Prostate gland (tissue), 2 donors: ENCODE results near the gene RIN2. TPM values are rescaled to one million over a fixed set of nuclear protein-coding genes. Genes with fewer than 3 reads are reported as not detected.
A peak's percentile ranks its signal among the peaks of the same experiment; 100 is the strongest.
"Not testable (repeated sequence)": the region's sequence is repeated elsewhere in the genome, so short reads cannot be mapped to it uniquely, and the experiment has no call there.

ENCODE experiments used
- DNase-seq: peaks from one replicate; pipeline ENCODE4 v3.0.0-alpha.2; 2019; ENCODE audit warnings: low spot score
- H3K27ac ChIP-seq, 2 donors: fragments of 200-600 bp; sonication (generic); 2 replicates each; pipeline ENCODE4 v1.5.1; 2017 to 2019
- H3K27me3 ChIP-seq: fragments of 200-600 bp; sonication (generic); replicated peaks from 2 replicates; pipeline ENCODE4 v1.5.1; 2019; ENCODE audit not compliant: insufficient read depth
- H3K36me3 ChIP-seq, 2 donors: fragments of 200-600 bp; sonication (generic); 1 replicate in 1 of 2; 2 replicates in 1 of 2; pipeline versions ENCODE4 v1.5.1 to v1.8.1; 2017 to 2019
- H3K4me1 ChIP-seq: fragments of 200-600 bp; sonication (generic); replicated peaks from 2 replicates; pipeline ENCODE4 v1.5.1; 2019
- H3K4me3 ChIP-seq, 2 donors: fragments of 200-600 bp; sonication (generic); 2 replicates each; pipeline ENCODE4 v1.5.1; 2017 to 2019
- H3K9me3 ChIP-seq: fragments of 200-600 bp; sonication (generic); 2 replicates; pipeline ENCODE4 v1.5.1; 2017
- POLR2A ChIP-seq: fragments of 450-650 bp; IDR thresholded peaks from one replicate; pipeline ENCODE4 v1.6.1; 2016; ENCODE audit warnings: antibody characterized with exemption, mild to moderate bottlenecking
- POLR2AphosphoS5 ChIP-seq: sonication (generic); formaldehyde crosslinking; IDR thresholded peaks from one replicate; pipeline ENCODE4 v1.6.1; 2017; ENCODE audit warnings: antibody characterized with exemption
- WGBS: methylation state at CpG from one replicate; pipeline ENCODE4 v1.1.5; 2018; 5-methylcytosine and 5-hydroxymethylcytosine counted together
- intact Hi-C: fragments of 100-400 bp; cut with DNase I; formaldehyde crosslinking; loops from one replicate; pipeline ENCODE4 v1.14.2; 2022
- total RNA-seq, 2 donors: library from RNA; depleted of rRNA; stranded (reverse); fragments of >200 nt; gene quantifications; one replicate each; pipeline ENCODE4 v1.1.0, GENCODE V29; 2016
- TF ChIP-seq, protein P1 (sequence below), 4 experiments: fragments of 200-600 bp in 2 of 4; fragments of 450-650 bp in 2 of 4; sonication (generic) in 2 of 4; IDR thresholded peaks; 1 replicate in 3 of 4; 2 replicates in 1 of 4; pipeline ENCODE4 v1.5.1; 2016 to 2019; ENCODE audit warnings: antibody characterized with exemption in 4 of 4, mild to moderate bottlenecking in 2 of 4, moderate library complexity in 2 of 4

Gene RIN2
- total RNA-seq, 2 donors from 2014 or later = 50.4 to 77.9 TPM

DNA sequence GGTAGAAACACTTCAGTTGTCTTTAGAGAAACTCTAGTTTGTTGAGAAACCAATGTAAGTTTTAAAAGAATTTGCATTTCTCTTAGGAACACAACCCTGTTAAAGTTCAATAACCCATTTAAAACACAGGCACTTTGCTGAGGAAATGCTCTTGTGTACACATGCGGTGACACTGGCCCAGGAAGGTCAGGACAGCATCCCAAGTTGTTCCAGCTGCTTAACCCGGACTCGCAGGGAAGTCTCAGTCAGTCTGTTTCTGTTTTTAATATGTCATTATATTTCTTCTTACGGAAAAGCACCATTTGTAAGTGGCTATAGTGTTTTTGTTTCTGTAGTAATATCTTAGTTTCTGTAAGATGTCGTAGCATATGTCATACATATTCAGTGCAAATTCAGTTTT lies 36.9 kb downstream of the RIN2 start:
- TF ChIP-seq POLR2A = no peak
- TF ChIP-seq, protein P1, sequence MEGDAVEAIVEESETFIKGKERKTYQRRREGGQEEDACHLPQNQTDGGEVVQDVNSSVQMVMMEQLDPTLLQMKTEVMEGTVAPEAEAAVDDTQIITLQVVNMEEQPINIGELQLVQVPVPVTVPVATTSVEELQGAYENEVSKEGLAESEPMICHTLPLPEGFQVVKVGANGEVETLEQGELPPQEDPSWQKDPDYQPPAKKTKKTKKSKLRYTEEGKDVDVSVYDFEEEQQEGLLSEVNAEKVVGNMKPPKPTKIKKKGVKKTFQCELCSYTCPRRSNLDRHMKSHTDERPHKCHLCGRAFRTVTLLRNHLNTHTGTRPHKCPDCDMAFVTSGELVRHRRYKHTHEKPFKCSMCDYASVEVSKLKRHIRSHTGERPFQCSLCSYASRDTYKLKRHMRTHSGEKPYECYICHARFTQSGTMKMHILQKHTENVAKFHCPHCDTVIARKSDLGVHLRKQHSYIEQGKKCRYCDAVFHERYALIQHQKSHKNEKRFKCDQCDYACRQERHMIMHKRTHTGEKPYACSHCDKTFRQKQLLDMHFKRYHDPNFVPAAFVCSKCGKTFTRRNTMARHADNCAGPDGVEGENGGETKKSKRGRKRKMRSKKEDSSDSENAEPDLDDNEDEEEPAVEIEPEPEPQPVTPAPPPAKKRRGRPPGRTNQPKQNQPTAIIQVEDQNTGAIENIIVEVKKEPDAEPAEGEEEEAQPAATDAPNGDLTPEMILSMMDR (IDR thresholded peaks at IDR 0.05) = no peak
- no peak for TF ChIP-seq POLR2AphosphoS5
- intact Hi-C loops = no loop called here
- Histone ChIP-seq H3K36me3 (no peaks in the 10 kb centered on the region), H3K9me3 (no peaks in the 10 kb centered on the region), H3K27ac (no peak overlapping the region), H3K27me3 (no peaks in the 10 kb centered on the region), H3K4me1 (no peaks in the 10 kb centered on the region), H3K4me3 (no peak overlapping the region)
- no peak for DNase-seq
- 74% methylated on average over 5 of the region's 5 CpGs for WGBS

DNA sequence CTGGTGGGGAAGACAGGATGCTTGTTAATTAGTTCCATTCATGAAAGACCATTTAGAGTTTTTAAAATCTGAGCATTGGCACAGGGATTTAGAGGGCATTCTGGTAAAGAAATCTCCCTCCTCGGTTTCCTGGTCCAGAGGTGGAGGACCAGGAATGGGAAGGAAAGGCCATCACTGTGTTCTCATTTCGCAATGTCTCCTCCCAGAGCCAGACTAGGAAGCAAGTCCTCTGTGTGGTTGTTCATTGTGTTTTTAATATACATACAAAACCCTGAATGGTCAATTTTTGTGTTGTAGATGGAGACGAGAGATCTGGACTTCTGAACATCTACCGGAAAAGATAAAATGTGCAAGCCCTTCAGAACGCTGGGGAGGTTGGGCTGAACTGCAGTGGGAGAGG lies 41.3 kb downstream of the RIN2 start:
- Histone ChIP-seq H3K9me3 (no peaks in the 10 kb centered on the region), H3K27me3 (no peaks in the 10 kb centered on the region), H3K4me1 (no peaks in the 10 kb centered on the region), H3K36me3 (no peaks in the 10 kb centered on the region), H3K27ac (no peak overlapping the region), H3K4me3 (no peak overlapping the region)
- intact Hi-C loops = no loop called here
- TF ChIP-seq, protein P1 (IDR thresholded peaks at IDR 0.05) = no peak
- TF ChIP-seq POLR2AphosphoS5 (no peak), POLR2A (no peak)
- DNase-seq = no peak
- WGBS = 92% methylated on average over 5 of the region's 5 CpGs

DNA sequence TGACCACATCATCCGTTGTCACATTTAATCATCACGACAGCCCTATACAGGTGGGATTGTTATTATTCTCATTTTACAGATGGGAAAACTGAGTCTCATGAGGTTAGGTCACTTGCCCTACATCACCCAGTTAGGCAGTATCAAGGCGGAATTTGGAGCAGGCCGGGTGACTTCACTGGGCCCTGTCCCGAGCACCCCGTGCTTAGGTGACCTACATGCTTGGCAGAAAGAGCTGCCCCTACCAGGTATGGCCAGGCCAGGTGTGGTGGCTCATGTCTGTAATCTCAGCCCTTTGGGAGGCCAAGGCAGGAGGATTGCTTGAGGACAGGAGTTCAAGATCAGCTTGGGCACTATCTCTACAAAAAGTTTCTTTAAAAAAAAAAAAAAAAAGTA lies 44.0 kb downstream of the RIN2 start:
- Histone ChIP-seq H3K27ac (no peak overlapping the region), H3K4me1 (peaks cover 6% of the 10 kb centered on the region), H3K4me3 (no peak overlapping the region), H3K36me3 (no peaks in the 10 kb centered on the region), H3K9me3 (no peaks in the 10 kb centered on the region), H3K27me3 (no peaks in the 10 kb centered on the region)
- no peak for DNase-seq
- intact Hi-C loops = no loop called here
- TF ChIP-seq, protein P1 (IDR thresholded peaks at IDR 0.05) = no peak
- no peak for TF ChIP-seq POLR2A
- no peak for TF ChIP-seq POLR2AphosphoS5
- WGBS = 99% methylated on average over 6 of the region's 6 CpGs

DNA sequence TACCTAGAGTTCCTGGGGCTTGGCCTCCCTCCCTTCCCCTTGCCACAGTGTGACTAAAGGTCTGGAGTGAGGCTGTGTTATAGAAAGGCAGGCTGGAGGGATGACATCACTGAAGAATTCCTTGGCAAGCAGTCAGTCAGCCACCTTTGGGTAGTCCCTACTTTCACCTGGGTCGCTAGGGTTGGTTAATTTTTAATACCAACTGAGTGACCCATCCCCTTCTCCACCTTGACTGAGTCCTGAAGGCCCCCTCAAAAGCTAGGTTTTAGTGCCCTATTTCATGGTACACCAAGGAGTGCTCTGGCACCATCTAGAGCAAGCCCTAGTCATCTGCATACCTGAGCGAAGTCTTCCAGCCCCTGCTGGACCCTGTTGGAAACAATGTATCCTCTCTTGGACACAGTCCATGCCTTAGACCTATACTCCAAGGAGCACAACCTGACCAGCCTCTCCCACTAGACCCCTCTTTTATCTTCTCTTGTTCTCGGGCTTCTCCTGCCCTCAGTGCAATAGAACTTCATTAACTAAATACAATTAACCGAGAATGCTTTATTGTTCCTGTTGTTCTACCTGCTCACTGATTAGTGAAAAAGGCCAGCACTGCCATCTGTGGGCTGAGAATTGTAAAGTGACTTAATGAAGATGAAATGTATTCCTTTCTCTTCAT lies 44.6 kb downstream of the RIN2 start:
- H3K27ac ChIP-seq = no peak overlapping the region

DNA sequence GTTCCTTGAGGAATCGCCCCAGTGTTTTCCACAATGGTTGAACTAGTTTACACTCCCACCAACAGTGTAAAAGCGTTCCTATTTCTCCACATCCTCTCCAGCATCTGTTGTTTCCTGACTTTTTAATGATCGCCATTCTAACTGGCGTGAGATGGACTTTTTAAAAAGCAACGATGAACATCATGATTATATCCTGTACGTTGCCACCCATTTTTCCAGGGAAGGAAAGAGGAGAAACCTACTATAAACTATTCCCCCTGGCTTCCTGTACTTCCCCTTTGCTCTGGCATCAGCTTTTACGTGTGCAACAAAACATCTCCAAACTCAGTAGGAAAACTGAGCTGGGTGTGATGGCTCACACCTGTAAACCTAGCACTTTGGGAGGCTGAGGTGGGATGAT lies 48.2 kb downstream of the RIN2 start:
- H3K4me3 ChIP-seq, DNase-seq, H3K27me3 ChIP-seq, H3K27ac ChIP-seq, H3K9me3 ChIP-seq, intact Hi-C loops, H3K4me1 ChIP-seq, H3K36me3 ChIP-seq: not testable (repeated sequence)
- WGBS = 85% methylated on average over 7 of the region's 7 CpGs

More for the DNA sequence above, 44.6 kb downstream of the RIN2 start:
- Histone ChIP-seq H3K9me3 (no peaks in the 10 kb centered on the region), H3K36me3 (no peaks in the 10 kb centered on the region), H3K4me3 (no peak overlapping the region), H3K4me1 (peaks cover 6% of the 10 kb centered on the region), H3K27me3 (no peaks in the 10 kb centered on the region)
- intact Hi-C loops = no loop called here
- WGBS = 78% methylated on average over 4 of the region's 4 CpGs
- TF ChIP-seq POLR2AphosphoS5 (no peak), POLR2A (no peak)
- TF ChIP-seq, protein P1 (IDR thresholded peaks at IDR 0.05) = peak in 3 of 4 experiments; percentile 11 to 63 (median 49)
- DNase-seq = no peak
